Measurements from ENCODE around the gene TBCE.
"Not testable (repeated sequence)": the region's sequence is repeated elsewhere in the genome, so short reads cannot be mapped to it uniquely, and the experiment has no call there.

Gene TBCE

DNA sequence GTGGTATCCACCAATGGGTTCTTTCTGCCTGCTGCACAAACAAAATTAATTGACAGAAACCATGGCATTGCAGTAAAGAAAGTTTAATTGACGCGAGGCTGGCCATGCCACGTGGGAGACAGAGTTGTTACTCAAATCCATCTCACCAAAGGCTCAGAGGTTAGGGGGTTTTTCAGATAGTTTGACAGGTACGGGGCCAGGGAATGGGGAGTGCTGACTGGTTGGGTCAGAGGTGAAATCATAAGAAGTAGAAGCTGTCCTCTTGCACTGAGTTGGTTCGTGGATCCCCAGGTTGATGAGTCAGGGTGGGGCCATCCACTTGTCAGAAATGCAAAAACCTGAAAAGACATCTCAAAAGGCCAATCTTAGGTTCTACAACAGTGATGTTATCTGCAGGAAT, 941 bp upstream of the TBCE start:
- no peaks in the 10 kb centered on the region for H3K4me1 ChIP-seq (ENCODE audit: control insufficient read depth, insufficient read depth, low read length)
- no peaks in the 10 kb centered on the region for H3K36me3 ChIP-seq (ENCODE audit: control insufficient read depth, insufficient read depth, low read length)
- H3K27ac ChIP-seq (ENCODE audit: low read depth, low read length) = no peak overlapping the region
- H3K4me3 ChIP-seq (ENCODE audit: low read length) = no peak overlapping the region
- no peak overlapping the region for H3K9ac ChIP-seq (ENCODE audit: low read length)
- no peaks in the 10 kb centered on the region for H3K27me3 ChIP-seq (ENCODE audit: control insufficient read depth, insufficient read depth, low read length)

DNA sequence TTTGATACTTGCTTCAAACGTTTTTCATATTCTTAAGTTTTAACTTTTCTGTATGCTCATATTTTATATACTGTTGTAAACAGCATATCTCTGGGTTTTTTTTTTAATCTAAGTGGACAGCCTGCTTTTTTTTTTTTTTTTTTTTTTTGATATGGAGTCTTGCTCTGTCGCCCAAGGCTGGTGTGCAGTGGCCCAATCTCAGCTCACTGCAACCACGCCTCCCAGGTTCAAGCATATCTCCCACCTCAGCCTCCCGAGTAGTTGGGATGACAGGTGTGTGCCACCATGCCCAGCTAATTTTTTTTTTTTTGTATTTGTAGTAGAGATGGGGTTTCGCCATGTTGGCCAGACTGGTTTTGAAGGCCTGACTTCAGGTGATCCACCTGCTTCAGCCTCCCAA, 1.2 kb downstream of the TBCE start:
- Histone ChIP-seq H3K27me3 (ENCODE audit: control insufficient read depth, insufficient read depth, low read length) (no peaks in the 10 kb centered on the region), H3K9ac (ENCODE audit: low read length) (no peak overlapping the region), H3K4me3 (ENCODE audit: low read length) (no peak overlapping the region), H3K4me1 (ENCODE audit: control insufficient read depth, insufficient read depth, low read length) (no peaks in the 10 kb centered on the region), H3K36me3 (ENCODE audit: control insufficient read depth, insufficient read depth, low read length) (no peaks in the 10 kb centered on the region), H3K27ac (ENCODE audit: low read depth, low read length) (no peak overlapping the region)

DNA sequence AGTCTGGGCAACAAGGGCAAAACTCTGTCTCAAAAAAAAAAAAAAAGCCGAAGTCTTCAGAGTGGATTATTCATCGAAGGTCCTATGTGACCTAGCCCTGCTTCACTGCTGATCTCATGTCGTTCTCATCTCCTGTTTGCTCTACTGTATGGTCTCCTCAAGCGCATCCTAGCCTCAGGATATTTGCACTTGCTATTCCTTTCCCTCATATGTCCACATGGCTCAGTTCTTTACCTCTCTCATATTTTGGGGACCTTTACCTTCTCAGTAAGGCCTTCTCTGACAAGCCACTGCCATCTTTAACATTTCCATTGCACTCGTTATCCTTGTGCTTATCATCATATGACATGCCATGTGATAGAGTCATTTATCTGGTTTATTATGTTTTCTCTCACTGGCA, 2.6 kb downstream of the TBCE start:
- Histone ChIP-seq H3K9ac (ENCODE audit: low read length) (no peak overlapping the region), H3K36me3 (ENCODE audit: control insufficient read depth, insufficient read depth, low read length) (no peaks in the 10 kb centered on the region), H3K4me1 (ENCODE audit: control insufficient read depth, insufficient read depth, low read length) (no peaks in the 10 kb centered on the region), H3K27me3 (ENCODE audit: control insufficient read depth, insufficient read depth, low read length) (no peaks in the 10 kb centered on the region), H3K27ac (ENCODE audit: low read depth, low read length) (no peak overlapping the region), H3K4me3 (ENCODE audit: low read length) (no peak overlapping the region)

DNA sequence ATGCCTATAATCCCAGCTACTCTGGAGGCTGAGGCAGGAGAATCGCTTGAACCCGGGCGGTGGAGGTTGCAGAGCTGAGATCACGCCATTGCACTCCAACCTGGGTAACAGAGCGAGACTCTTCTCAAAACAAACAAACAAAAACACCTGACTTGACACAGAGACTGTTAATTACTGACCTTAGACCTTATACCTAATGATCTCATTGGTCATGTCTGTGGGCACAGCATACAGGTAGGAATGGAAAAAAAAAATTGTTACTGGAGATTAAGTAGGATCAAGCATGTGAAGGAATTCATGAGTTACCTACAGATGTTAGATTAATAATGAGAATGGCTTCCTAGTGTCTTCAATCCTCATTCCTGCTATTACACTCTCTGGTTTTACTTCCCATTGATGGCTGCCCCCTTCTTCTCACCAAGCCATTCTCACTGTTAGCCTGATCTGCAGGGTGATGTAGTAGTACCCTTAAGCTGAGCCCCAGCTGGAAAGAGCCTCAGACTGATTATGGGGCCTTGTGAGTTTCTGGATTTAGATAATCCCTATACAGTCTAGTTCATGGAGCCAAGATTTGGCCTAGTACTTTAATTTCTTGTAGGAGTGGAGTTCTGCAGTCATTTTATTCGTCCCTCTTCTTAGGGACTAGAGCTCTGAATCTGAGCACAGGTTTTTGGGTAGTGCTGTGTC, 8.8 kb downstream of the TBCE start:
- Histone ChIP-seq H3K9ac (ENCODE audit: low read length) (no peak overlapping the region), H3K36me3 (ENCODE audit: control insufficient read depth, insufficient read depth, low read length) (peaks cover 3% of the 10 kb centered on the region), H3K4me3 (ENCODE audit: low read length) (no peak overlapping the region), H3K4me1 (ENCODE audit: control insufficient read depth, insufficient read depth, low read length) (no peaks in the 10 kb centered on the region), H3K27me3 (ENCODE audit: control insufficient read depth, insufficient read depth, low read length) (no peaks in the 10 kb centered on the region), H3K27ac (ENCODE audit: low read depth, low read length) (no peak overlapping the region)

DNA sequence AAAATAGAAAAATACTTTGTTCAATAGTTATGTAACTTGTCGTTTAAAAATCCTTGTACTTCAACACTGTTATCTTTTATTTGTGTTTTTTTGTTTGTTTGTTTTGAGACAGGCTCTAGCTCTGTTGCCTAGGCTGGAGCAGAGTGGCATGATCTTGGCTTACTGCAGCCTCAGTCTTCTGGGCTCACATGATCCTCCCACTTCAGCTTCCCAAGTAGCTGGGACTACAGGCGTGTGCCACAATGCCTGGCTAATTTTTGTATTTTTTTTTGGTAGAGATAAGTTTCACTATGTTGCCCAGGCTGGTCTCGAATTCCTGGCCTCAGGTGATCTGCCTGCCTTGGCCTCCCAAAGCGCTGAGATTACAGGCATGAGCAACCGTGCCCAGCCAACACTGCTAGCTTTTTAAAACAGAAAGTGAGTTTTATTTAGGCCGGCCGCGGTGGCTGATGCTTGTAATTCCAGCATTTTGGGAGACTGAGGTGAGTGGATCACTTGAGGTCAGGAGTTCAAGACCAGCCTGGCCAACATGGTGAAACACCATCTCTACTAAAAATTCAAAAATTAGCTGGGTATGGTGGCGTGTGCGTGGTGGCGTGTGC, 11.0 kb downstream of the TBCE start:
- not testable (repeated sequence) for H3K9ac ChIP-seq (ENCODE audit: low read length); H3K27ac ChIP-seq (ENCODE audit: low read depth, low read length); H3K36me3 ChIP-seq (ENCODE audit: control insufficient read depth, insufficient read depth, low read length); H3K27me3 ChIP-seq (ENCODE audit: control insufficient read depth, insufficient read depth, low read length); H3K4me1 ChIP-seq (ENCODE audit: control insufficient read depth, insufficient read depth, low read length); H3K4me3 ChIP-seq (ENCODE audit: low read length)

GRCh38 chr1:235381955-235382739, 14.9 kb downstream of the TBCE start:
- H3K36me3 ChIP-seq (ENCODE audit: control insufficient read depth, insufficient read depth, low read length); H3K4me3 ChIP-seq (ENCODE audit: low read length); H3K4me1 ChIP-seq (ENCODE audit: control insufficient read depth, insufficient read depth, low read length); H3K27me3 ChIP-seq (ENCODE audit: control insufficient read depth, insufficient read depth, low read length); H3K27ac ChIP-seq (ENCODE audit: low read depth, low read length); H3K9ac ChIP-seq (ENCODE audit: low read length): not testable (repeated sequence)

DNA sequence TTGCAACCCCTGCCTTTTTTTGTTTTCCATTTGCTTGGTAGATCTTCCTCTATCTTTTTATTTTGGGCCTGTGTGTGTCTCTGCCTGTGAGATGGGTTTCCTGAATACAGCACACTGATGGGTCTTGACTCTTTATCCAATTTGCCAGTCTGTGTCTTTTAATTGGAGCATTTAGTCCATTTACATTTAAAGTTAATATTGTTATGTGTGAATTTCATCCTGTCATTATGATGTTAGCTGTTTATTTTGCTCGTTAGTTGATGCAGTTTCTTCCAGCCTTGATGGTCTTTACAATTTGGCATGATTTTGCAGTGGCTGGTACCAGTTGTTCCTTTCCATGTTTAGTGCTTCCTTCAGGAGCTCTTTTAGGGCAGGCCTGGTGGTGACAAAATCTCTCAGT, 18.4 kb downstream of the TBCE start:
- H3K27me3 ChIP-seq (ENCODE audit: control insufficient read depth, insufficient read depth, low read length); H3K27ac ChIP-seq (ENCODE audit: low read depth, low read length); H3K4me1 ChIP-seq (ENCODE audit: control insufficient read depth, insufficient read depth, low read length); H3K9ac ChIP-seq (ENCODE audit: low read length); H3K4me3 ChIP-seq (ENCODE audit: low read length); H3K36me3 ChIP-seq (ENCODE audit: control insufficient read depth, insufficient read depth, low read length): not testable (repeated sequence)

- Histone ChIP-seq H3K9ac (ENCODE audit: low read length) (no peak overlapping the region), H3K36me3 (ENCODE audit: control insufficient read depth, insufficient read depth, low read length) (no peaks in the 10 kb centered on the region), H3K27me3 (ENCODE audit: control insufficient read depth, insufficient read depth, low read length) (no peaks in the 10 kb centered on the region), H3K4me3 (ENCODE audit: low read length) (no peak overlapping the region), H3K4me1 (ENCODE audit: control insufficient read depth, insufficient read depth, low read length) (no peaks in the 10 kb centered on the region), H3K27ac (ENCODE audit: low read depth, low read length) (no peak overlapping the region)
Measured at GRCh38 chr1:235391874-235392273, 24.6 kb downstream of the TBCE start.

DNA sequence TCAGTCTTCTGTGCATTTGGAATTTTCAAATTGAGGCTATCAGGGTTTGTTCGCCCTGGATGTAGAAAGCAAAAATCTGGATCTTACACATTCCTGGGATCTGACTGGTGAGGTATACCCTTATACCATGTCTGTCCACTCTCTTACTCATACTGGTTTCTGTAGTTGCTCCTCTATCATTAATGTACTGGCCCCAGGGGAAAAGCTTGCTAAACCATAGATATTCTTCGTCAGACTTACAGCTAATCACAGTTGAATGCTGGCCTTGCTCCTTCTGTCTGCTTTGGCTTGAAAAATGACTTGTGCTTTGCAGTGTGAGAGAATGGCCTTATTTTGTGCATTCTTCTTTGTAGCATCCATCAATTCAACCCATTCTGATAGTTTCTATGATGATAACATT, 30.5 kb downstream of the TBCE start:
- H3K27me3 ChIP-seq (ENCODE audit: control insufficient read depth, insufficient read depth, low read length) = no peaks in the 10 kb centered on the region
- H3K4me3 ChIP-seq (ENCODE audit: low read length) = no peak overlapping the region
- no peak overlapping the region for H3K27ac ChIP-seq (ENCODE audit: low read depth, low read length)
- no peaks in the 10 kb centered on the region for H3K4me1 ChIP-seq (ENCODE audit: control insufficient read depth, insufficient read depth, low read length)
- H3K9ac ChIP-seq (ENCODE audit: low read length) = no peak overlapping the region
- H3K36me3 ChIP-seq (ENCODE audit: control insufficient read depth, insufficient read depth, low read length) = no peaks in the 10 kb centered on the region

DNA sequence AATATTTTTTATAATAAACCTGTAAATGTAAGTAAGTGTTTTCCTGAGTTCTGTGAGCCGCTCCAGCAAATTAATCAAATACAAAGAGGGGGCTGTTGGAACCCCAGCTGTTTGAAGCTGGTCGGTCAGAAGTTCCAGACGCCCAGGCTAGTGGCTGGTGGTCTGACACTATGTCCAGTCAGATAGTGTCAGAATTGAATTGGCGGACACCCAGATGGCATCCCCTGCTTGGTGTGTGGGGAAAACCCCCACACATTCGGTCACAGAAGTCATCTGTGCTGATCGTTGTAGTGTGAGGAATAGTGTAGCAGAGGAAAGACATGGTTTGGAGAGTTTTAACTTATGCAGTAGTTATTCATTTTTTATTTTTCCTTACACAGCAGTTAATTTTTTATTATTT, 32.4 kb downstream of the TBCE start:
- H3K4me1 ChIP-seq (ENCODE audit: control insufficient read depth, insufficient read depth, low read length) = no peaks in the 10 kb centered on the region
- no peak overlapping the region for H3K9ac ChIP-seq (ENCODE audit: low read length)
- H3K27ac ChIP-seq (ENCODE audit: low read depth, low read length) = no peak overlapping the region
- H3K36me3 ChIP-seq (ENCODE audit: control insufficient read depth, insufficient read depth, low read length) = peaks cover 3% of the 10 kb centered on the region
- no peak overlapping the region for H3K4me3 ChIP-seq (ENCODE audit: low read length)
- no peaks in the 10 kb centered on the region for H3K27me3 ChIP-seq (ENCODE audit: control insufficient read depth, insufficient read depth, low read length)

GRCh38 chr1:235401251-235401650, 34.0 kb downstream of the TBCE start:
- peaks cover 5% of the 10 kb centered on the region for H3K36me3 ChIP-seq (ENCODE audit: control insufficient read depth, insufficient read depth, low read length)
- H3K27ac ChIP-seq (ENCODE audit: low read depth, low read length) = no peak overlapping the region
- H3K9ac ChIP-seq (ENCODE audit: low read length) = no peak overlapping the region
- H3K4me3 ChIP-seq (ENCODE audit: low read length) = no peak overlapping the region
- H3K4me1 ChIP-seq (ENCODE audit: control insufficient read depth, insufficient read depth, low read length) = no peaks in the 10 kb centered on the region
- no peaks in the 10 kb centered on the region for H3K27me3 ChIP-seq (ENCODE audit: control insufficient read depth, insufficient read depth, low read length)

DNA sequence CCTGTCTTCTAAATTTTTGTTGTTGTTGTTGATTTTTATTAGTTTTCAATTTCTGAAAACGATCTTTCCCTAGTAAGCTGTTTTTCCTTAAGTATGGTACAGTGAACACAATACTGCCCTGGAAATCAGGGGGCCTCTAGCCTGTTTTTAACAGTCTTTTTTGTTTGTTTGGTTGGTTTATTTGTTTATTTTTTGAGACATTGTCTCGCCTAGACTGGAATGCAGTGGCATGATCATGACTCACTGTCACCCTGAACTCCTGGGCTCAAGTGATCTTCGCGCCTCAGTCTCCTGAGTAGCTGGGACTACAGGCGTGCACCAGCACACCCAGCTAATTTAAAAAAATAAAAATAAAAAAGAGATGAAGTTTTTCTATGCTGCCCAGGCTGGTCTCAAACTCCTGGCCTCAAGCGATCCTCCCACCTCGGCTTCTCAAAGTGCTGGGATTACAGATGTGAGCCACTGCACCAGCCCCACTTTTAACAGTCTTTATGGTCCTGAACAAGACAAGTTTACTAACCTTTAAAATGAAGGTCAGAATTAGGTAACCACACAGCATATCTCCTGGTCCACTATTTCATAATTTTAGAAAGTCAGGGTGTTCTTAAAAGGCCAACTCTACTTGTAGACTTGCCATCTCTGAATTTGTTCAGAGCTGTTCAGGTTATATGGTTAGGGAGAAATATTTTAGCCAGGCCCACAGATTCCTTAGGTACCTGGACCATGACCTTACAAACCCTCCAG, 35.4 kb downstream of the TBCE start:
- H3K27ac ChIP-seq (ENCODE audit: low read depth, low read length) = no peak overlapping the region
- H3K4me1 ChIP-seq (ENCODE audit: control insufficient read depth, insufficient read depth, low read length) = no peaks in the 10 kb centered on the region
- H3K36me3 ChIP-seq (ENCODE audit: control insufficient read depth, insufficient read depth, low read length) = peaks cover 5% of the 10 kb centered on the region
- no peaks in the 10 kb centered on the region for H3K27me3 ChIP-seq (ENCODE audit: control insufficient read depth, insufficient read depth, low read length)
- no peak overlapping the region for H3K9ac ChIP-seq (ENCODE audit: low read length)
- H3K4me3 ChIP-seq (ENCODE audit: low read length) = no peak overlapping the region
